ENCODE data around the gene TOMM7. TPM values are rescaled to one million over a fixed set of nuclear protein-coding genes. Genes with fewer than 3 reads are reported as not detected.

Gene TOMM7
- 100 to 1,000 TPM in 2 of 4 donors, 10 to 100 TPM in 2; 73.2 to 217 (median 126) TPM for total RNA-seq

GRCh38 chr7:22822486-22823141 lies at the start of gene TOMM7:
Gene TOMM7, minus strand, starts transcription at chr7:22822849. Its CDS starts 70 bp downstream, at chr7:22822779.
- peak within 1 kb of the TSS; percentile 80 to 91 (median 88) for H3K27ac ChIP-seq
- no peaks in the 10 kb centered on the region for H3K9me3 ChIP-seq

GRCh38 chr7:22872096-22872807 lies 49.6 kb upstream of the TOMM7 start:
- Histone ChIP-seq H3K9me3 (no peaks in the 10 kb centered on the region), H3K4me1 (no peaks in the 10 kb centered on the region), H3K4me3 (no peak overlapping the region), H3K36me3 (no peaks in the 10 kb centered on the region), H3K27me3 (no peaks in the 10 kb centered on the region), H3K27ac (no peak overlapping the region)
- intact Hi-C loops (cut with DNase I), result no loop called here
- TF ChIP-seq CTCF (IDR thresholded peaks at IDR 0.05) (no peak), POLR2A (IDR thresholded peaks at IDR 0.05) (no peak)
- no peak for DNase-seq
- WGBS, 2 donors, result 65 to 70% methylated on average over 7 of the region's 7 CpGs

More at GRCh38 chr7:22822486-22823141, at the start of gene TOMM7:
- Histone ChIP-seq H3K4me1 (peaks cover 5 to 45% (median 14%) of the 10 kb centered on the region in 3 donors), H3K36me3 (peaks cover 0 to 14% (median 0%) of the 10 kb centered on the region in 3 donors), H3K4me3 (peak within 1 kb of the TSS; percentile 70 to 88 (median 81)), H3K27me3 (peaks cover 0 to 12% (median 0%) of the 10 kb centered on the region in 4 donors)
- intact Hi-C loops (cut with DNase I), result no loop called here
- peak in 3 of 4 donors; percentile 33 to 83 (median 49) for TF ChIP-seq POLR2A (IDR thresholded peaks at IDR 0.05)
- peak; percentile 54 to 83 (median 60) for TF ChIP-seq CTCF (IDR thresholded peaks at IDR 0.05)
- DNase-seq, result peak; percentile 34
- 0 to 1% methylated on average over 22 to 33 of the region's 38 CpGs for WGBS, 2 donors

- no peak overlapping the region for H3K27ac ChIP-seq
- TF ChIP-seq POLR2A (IDR thresholded peaks at IDR 0.05) (no peak), CTCF (IDR thresholded peaks at IDR 0.05) (no peak)
- no peaks in the 10 kb centered on the region for H3K9me3 ChIP-seq
- no peaks in the 10 kb centered on the region for H3K36me3 ChIP-seq
- no peaks in the 10 kb centered on the region for H3K27me3 ChIP-seq
- H3K4me1 ChIP-seq, result peaks cover 0 to under 1% (median 0%) of the 10 kb centered on the region in 3 donors
- intact Hi-C loops (cut with DNase I), result no loop called here
- no peak for DNase-seq
- no peak overlapping the region for H3K4me3 ChIP-seq
Measured at GRCh38 chr7:22871661-22872060, 49.0 kb upstream of the TOMM7 start.

GRCh38 chr7:22868509-22868908 lies 45.9 kb upstream of the TOMM7 start:
- no peak overlapping the region for H3K4me3 ChIP-seq
- H3K27ac ChIP-seq, result peak overlapping the region in 1 of 4 donors; percentile 69
- 80 to 87% methylated on average over 1 of the region's 1 CpG for WGBS, 2 donors
- peaks cover 0 to 24% (median 11%) of the 10 kb centered on the region in 3 donors for H3K4me1 ChIP-seq
- no peaks in the 10 kb centered on the region for H3K27me3 ChIP-seq
- no peaks in the 10 kb centered on the region for H3K9me3 ChIP-seq
- intact Hi-C loops (cut with DNase I), result no loop called here
- TF ChIP-seq CTCF (IDR thresholded peaks at IDR 0.05) (no peak), POLR2A (IDR thresholded peaks at IDR 0.05) (no peak)
- H3K36me3 ChIP-seq, result no peaks in the 10 kb centered on the region
- no peak for DNase-seq

DNA sequence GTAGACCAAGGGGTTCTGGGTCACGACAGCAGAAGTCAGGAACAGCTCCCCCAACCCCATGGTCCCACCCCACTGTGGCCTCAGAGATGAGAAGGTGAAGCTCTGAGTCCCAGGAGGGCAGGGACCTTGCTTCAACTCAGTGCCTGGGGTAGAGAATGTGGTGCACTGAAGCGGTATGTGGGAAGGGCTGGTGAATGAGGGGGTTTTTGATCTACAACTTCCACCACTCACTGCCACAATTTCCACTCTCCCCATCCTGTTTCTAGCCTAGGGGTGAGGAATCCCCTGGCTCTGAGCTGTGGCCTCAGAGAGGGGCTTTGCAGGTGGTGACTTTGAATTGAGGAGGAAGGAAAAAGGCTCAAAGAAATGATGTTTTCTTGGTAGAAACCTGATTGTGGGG lies 44.9 kb upstream of the TOMM7 start:
- no peaks in the 10 kb centered on the region for H3K36me3 ChIP-seq
- intact Hi-C loops (cut with DNase I), result no loop called here
- no peaks in the 10 kb centered on the region for H3K9me3 ChIP-seq
- no peaks in the 10 kb centered on the region for H3K27me3 ChIP-seq
- peaks cover 0 to 32% (median 11%) of the 10 kb centered on the region in 3 donors for H3K4me1 ChIP-seq
- WGBS, 2 donors, result 64 to 72% methylated on average over 2 of the region's 2 CpGs
- peak overlapping the region in 3 of 4 donors; percentile 28 to 69 (median 52) for H3K27ac ChIP-seq
- TF ChIP-seq POLR2A (IDR thresholded peaks at IDR 0.05), result no peak
- TF ChIP-seq CTCF (IDR thresholded peaks at IDR 0.05), result no peak
- DNase-seq, result no peak
- no peak overlapping the region for H3K4me3 ChIP-seq
